ENCODE data around the gene LYG2. TPM values are rescaled to one million over a fixed set of nuclear protein-coding genes. Genes with fewer than 3 reads are reported as not detected.
"Not testable (repeated sequence)": the region's sequence is repeated elsewhere in the genome, so short reads cannot be mapped to it uniquely, and the experiment has no call there.

LYG2 gene
- polyA plus RNA-seq, 2 donors, result not detected

DNA sequence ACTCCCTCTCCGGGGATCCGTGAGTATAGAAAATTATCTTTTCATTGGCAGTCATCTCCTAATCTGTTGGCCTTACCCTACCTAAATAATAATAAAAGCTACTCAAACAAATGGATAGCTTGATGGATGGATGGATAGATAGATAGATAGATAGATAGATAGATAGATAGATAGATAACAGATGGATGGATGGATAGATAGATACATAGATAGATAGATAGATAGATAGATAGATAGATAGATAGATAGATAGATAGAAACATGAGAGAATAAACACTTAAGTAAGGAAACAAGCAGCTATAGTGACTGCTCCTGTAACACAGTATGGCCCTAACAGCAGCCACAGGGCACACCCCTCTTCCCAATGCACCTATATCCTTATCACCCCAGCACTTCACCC is 39.4 kb downstream of the LYG2 start:
- H3K4me1 ChIP-seq (ENCODE audit: control insufficient read depth in 2 of 2, insufficient read depth in 2 of 2, low read length in 1 of 2), result no peaks in the 10 kb centered on the region
- 88 to 95% methylated on average over 2 of the region's 2 CpGs for WGBS, 2 donors
- H3K36me3 ChIP-seq (ENCODE audit: control insufficient read depth in 2 of 2, insufficient read depth in 2 of 2, low read length in 1 of 2), result no peaks in the 10 kb centered on the region
- H3K9me3 ChIP-seq (ENCODE audit: control insufficient read depth in 2 of 2, insufficient read depth in 1 of 2, low read depth in 1 of 2, low read length in 1 of 2), result no peaks in the 10 kb centered on the region
- H3K27ac ChIP-seq (ENCODE audit: low read depth in 2 of 2, low read length in 1 of 2), result no peak overlapping the region
- H3K27me3 ChIP-seq (ENCODE audit: control insufficient read depth in 1 of 2, insufficient read depth in 2 of 2, low read length in 2 of 2), result no peaks in the 10 kb centered on the region
- no peak overlapping the region for H3K4me3 ChIP-seq (ENCODE audit: low read depth in 1 of 2, low read length in 2 of 2)

- Histone ChIP-seq H3K36me3 (ENCODE audit: control insufficient read depth in 2 of 2, insufficient read depth in 2 of 2, low read length in 1 of 2) (no peaks in the 10 kb centered on the region), H3K9me3 (ENCODE audit: control insufficient read depth in 2 of 2, insufficient read depth in 1 of 2, low read depth in 1 of 2, low read length in 1 of 2) (no peaks in the 10 kb centered on the region), H3K4me1 (ENCODE audit: control insufficient read depth in 2 of 2, insufficient read depth in 2 of 2, low read length in 1 of 2) (no peaks in the 10 kb centered on the region), H3K27me3 (ENCODE audit: control insufficient read depth in 1 of 2, insufficient read depth in 2 of 2, low read length in 2 of 2) (no peaks in the 10 kb centered on the region), H3K4me3 (ENCODE audit: low read depth in 1 of 2, low read length in 2 of 2) (no peak overlapping the region), H3K27ac (ENCODE audit: low read depth in 2 of 2, low read length in 1 of 2) (no peak overlapping the region)
- WGBS, 2 donors, result 75 to 78% methylated on average over 5 of the region's 5 CpGs
These were observed 50.0 kb downstream of the LYG2 start for GRCh38 chr2:99205491-99205890.

GRCh38 chr2:99201959-99202678 is 53.3 kb downstream of the LYG2 start:
- Histone ChIP-seq H3K27me3 (ENCODE audit: control insufficient read depth in 1 of 2, insufficient read depth in 2 of 2, low read length in 2 of 2) (no peaks in the 10 kb centered on the region), H3K9me3 (ENCODE audit: control insufficient read depth in 2 of 2, insufficient read depth in 1 of 2, low read depth in 1 of 2, low read length in 1 of 2) (no peaks in the 10 kb centered on the region), H3K4me3 (ENCODE audit: low read depth in 1 of 2, low read length in 2 of 2) (no peak overlapping the region), H3K4me1 (ENCODE audit: control insufficient read depth in 2 of 2, insufficient read depth in 2 of 2, low read length in 1 of 2) (no peaks in the 10 kb centered on the region), H3K36me3 (ENCODE audit: control insufficient read depth in 2 of 2, insufficient read depth in 2 of 2, low read length in 1 of 2) (no peaks in the 10 kb centered on the region), H3K27ac (ENCODE audit: low read depth in 2 of 2, low read length in 1 of 2) (no peak overlapping the region)
- WGBS, 2 donors, result 92% methylated on average over 4 of the region's 4 CpGs

GRCh38 chr2:99200076-99200800 is 55.2 kb downstream of the LYG2 start:
- Histone ChIP-seq H3K4me1 (ENCODE audit: control insufficient read depth in 2 of 2, insufficient read depth in 2 of 2, low read length in 1 of 2) (no peaks in the 10 kb centered on the region), H3K27me3 (ENCODE audit: control insufficient read depth in 1 of 2, insufficient read depth in 2 of 2, low read length in 2 of 2) (no peaks in the 10 kb centered on the region), H3K9me3 (ENCODE audit: control insufficient read depth in 2 of 2, insufficient read depth in 1 of 2, low read depth in 1 of 2, low read length in 1 of 2) (no peaks in the 10 kb centered on the region), H3K4me3 (ENCODE audit: low read depth in 1 of 2, low read length in 2 of 2) (no peak overlapping the region), H3K27ac (ENCODE audit: low read depth in 2 of 2, low read length in 1 of 2) (no peak overlapping the region), H3K36me3 (ENCODE audit: control insufficient read depth in 2 of 2, insufficient read depth in 2 of 2, low read length in 1 of 2) (peaks cover 0 to 4% of the 10 kb centered on the region in 2 donors)
- 84 to 87% methylated on average over 7 of the region's 7 CpGs for WGBS, 2 donors

GRCh38 chr2:99198103-99198841 is 57.2 kb downstream of the LYG2 start:
- 68 to 74% methylated on average over 6 of the region's 6 CpGs for WGBS, 2 donors
- Histone ChIP-seq H3K4me3 (ENCODE audit: low read depth in 1 of 2, low read length in 2 of 2) (no peak overlapping the region), H3K9me3 (ENCODE audit: control insufficient read depth in 2 of 2, insufficient read depth in 1 of 2, low read depth in 1 of 2, low read length in 1 of 2) (no peaks in the 10 kb centered on the region), H3K36me3 (ENCODE audit: control insufficient read depth in 2 of 2, insufficient read depth in 2 of 2, low read length in 1 of 2) (peaks cover 0 to 4% of the 10 kb centered on the region in 2 donors), H3K27ac (ENCODE audit: low read depth in 2 of 2, low read length in 1 of 2) (peak overlapping the region; percentile 66 to 80), H3K27me3 (ENCODE audit: control insufficient read depth in 1 of 2, insufficient read depth in 2 of 2, low read length in 2 of 2) (no peaks in the 10 kb centered on the region), H3K4me1 (ENCODE audit: control insufficient read depth in 2 of 2, insufficient read depth in 2 of 2, low read length in 1 of 2) (no peaks in the 10 kb centered on the region)

DNA sequence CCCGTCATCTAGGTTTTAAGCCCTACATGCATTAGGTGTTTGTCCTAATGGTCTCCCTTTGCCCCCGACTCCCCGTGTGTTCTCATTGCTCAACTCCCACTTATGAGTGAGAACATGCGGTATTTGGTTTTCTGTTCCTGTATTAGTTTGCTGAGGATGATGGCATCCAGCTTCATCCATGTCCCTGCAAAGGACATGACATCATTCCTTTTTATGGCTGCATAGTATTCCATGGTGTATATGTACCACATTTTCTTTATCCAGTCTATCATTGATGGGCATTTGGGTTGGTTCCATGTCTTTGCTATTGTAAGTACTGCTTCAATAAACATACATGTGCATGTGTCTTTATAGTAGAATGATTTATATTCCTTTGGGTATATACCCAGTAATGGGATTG is 63.1 kb downstream of the LYG2 start:
- 96 to 99% methylated on average over 4 of the region's 4 CpGs for WGBS, 2 donors
- H3K27ac ChIP-seq (ENCODE audit: low read depth in 2 of 2, low read length in 1 of 2); H3K4me1 ChIP-seq (ENCODE audit: control insufficient read depth in 2 of 2, insufficient read depth in 2 of 2, low read length in 1 of 2); H3K27me3 ChIP-seq (ENCODE audit: control insufficient read depth in 1 of 2, insufficient read depth in 2 of 2, low read length in 2 of 2); H3K9me3 ChIP-seq (ENCODE audit: control insufficient read depth in 2 of 2, insufficient read depth in 1 of 2, low read depth in 1 of 2, low read length in 1 of 2); H3K36me3 ChIP-seq (ENCODE audit: control insufficient read depth in 2 of 2, insufficient read depth in 2 of 2, low read length in 1 of 2); H3K4me3 ChIP-seq (ENCODE audit: low read depth in 1 of 2, low read length in 2 of 2): not testable (repeated sequence)

Other genes starting within 250 kb of the LYG2 start
- 1 to 10 TPM in 1 of 2 donors, under 1 TPM in 1; 0.63 to 1.1 TPM for gene C2orf15, start 114.0 kb downstream of the LYG2 start, polyA plus RNA-seq
- 1 to 10 TPM; 1.7 to 3.2 TPM for gene TSGA10, start 100.7 kb downstream of the LYG2 start, polyA plus RNA-seq
- 1 to 10 TPM; 4.6 to 7.0 TPM for gene LIPT1, start 100.7 kb downstream of the LYG2 start, polyA plus RNA-seq
- gene MITD1, start 74.6 kb downstream of the LYG2 start, polyA plus RNA-seq, result 10 to 100 TPM; 25.0 to 40.0 TPM
- 10 to 100 TPM; 20.4 to 21.8 TPM for gene MRPL30, start 74.5 kb downstream of the LYG2 start, polyA plus RNA-seq
- gene LYG1, start 45.5 kb upstream of the LYG2 start, polyA plus RNA-seq, result 1 to 10 TPM in 1 of 2 donors, under 1 TPM in 1; 0.34 to 3.1 TPM
- 10 to 100 TPM; 14.0 to 26.2 TPM for gene TXNDC9, start 80.7 kb upstream of the LYG2 start, polyA plus RNA-seq
- gene EIF5B, start 81.7 kb upstream of the LYG2 start, polyA plus RNA-seq, result 10 to 100 TPM; 25.9 to 27.2 TPM
- gene REV1, start 234.4 kb upstream of the LYG2 start, polyA plus RNA-seq, result 10 to 100 TPM; 16.2 to 20.3 TPM